ENCODE results near the gene GAL. TPM values are rescaled to one million over a fixed set of nuclear protein-coding genes. Genes with fewer than 3 reads are reported as not detected.

GAL gene
- total and polyA plus RNA-seq, 8 donors, result 1.7 to 5.7 (median 3.5) TPM; not detected in 5

DNA sequence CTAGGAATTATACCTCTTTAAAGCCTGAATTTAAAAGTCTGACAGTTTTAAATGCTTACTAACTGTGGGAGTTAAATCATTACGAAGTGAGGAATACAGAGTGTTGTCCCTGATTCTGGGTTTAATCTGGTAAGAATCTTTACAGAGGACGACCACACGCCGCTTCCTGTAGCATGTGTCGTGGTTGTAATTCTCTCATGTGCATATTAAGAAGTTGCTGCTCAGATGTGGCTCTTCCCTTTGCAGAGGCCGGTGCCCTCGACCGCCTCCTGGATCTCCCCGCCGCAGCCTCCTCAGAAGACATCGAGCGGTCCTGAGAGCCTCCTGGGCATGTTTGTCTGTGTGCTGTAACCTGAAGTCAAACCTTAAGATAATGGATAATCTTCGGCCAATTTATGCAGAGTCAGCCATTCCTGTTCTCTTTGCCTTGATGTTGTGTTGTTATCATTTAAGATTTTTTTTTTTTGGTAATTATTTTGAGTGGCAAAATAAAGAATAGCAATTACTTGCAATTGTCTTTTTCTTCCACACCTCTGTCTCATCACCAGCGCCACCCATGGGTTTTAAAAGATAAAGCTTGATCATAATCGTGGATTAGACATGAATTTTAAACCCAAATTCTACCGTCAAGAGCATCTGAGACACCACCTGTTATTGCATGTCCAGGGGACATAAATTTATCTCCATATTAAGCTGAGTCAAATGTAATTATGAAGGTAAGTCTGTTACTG is 6.5 kb downstream of the GAL start:
- no peak for DNase-seq
- Histone ChIP-seq H3K4me1 (no peaks in the 10 kb centered on the region), H3K4me3 (no peak overlapping the region), H3K27me3 (peaks cover 0 to 69% (median 23%) of the 10 kb centered on the region in 3 donors), H3K36me3 (no peaks in the 10 kb centered on the region), H3K9me3 (peaks cover 0 to 3% (median 1%) of the 10 kb centered on the region in 4 donors), H3K27ac (no peak overlapping the region)
- TF ChIP-seq POLR2AphosphoS5 (IDR thresholded peaks at IDR 0.05) (no peak), EP300 (IDR thresholded peaks at IDR 0.05) (no peak), POLR2A (IDR thresholded peaks at IDR 0.05) (no peak)
- TF ChIP-seq, protein P1, sequence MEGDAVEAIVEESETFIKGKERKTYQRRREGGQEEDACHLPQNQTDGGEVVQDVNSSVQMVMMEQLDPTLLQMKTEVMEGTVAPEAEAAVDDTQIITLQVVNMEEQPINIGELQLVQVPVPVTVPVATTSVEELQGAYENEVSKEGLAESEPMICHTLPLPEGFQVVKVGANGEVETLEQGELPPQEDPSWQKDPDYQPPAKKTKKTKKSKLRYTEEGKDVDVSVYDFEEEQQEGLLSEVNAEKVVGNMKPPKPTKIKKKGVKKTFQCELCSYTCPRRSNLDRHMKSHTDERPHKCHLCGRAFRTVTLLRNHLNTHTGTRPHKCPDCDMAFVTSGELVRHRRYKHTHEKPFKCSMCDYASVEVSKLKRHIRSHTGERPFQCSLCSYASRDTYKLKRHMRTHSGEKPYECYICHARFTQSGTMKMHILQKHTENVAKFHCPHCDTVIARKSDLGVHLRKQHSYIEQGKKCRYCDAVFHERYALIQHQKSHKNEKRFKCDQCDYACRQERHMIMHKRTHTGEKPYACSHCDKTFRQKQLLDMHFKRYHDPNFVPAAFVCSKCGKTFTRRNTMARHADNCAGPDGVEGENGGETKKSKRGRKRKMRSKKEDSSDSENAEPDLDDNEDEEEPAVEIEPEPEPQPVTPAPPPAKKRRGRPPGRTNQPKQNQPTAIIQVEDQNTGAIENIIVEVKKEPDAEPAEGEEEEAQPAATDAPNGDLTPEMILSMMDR (IDR thresholded peaks at IDR 0.05), result no peak
- 62 to 72% (median 68%) methylated on average over 16 of the region's 16 CpGs for WGBS, 5 donors
- intact Hi-C loops (cut with DNase I; ENCODE audit: low total_unique reads), result no loop called here

DNA sequence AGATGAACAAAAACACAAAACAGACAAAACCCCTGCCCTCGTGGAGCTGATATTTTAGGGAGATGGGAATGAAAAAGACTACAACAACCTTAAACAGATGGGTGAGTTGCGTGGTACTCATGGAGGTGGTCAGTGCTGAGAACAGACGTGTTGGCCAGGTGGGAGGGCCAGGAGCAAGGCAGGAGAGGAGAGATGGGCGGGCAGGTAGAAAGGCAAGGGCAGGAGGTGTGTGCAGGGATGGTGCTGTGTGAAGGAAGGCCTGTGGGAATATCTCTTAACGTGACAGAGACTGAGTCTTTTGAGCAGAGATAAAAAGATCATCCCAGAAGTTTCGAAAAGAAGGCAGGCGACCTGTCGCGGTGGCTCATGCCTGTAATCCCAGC is 7.0 kb downstream of the GAL start:
- WGBS, 5 donors, result 74 to 87% (median 80%) methylated on average over 9 of the region's 9 CpGs
- Histone ChIP-seq H3K4me3 (no peak overlapping the region), H3K36me3 (no peaks in the 10 kb centered on the region), H3K9me3 (peaks cover 0 to 9% (median 7%) of the 10 kb centered on the region in 4 donors), H3K27ac (no peak overlapping the region), H3K4me1 (no peaks in the 10 kb centered on the region), H3K27me3 (peaks cover 0 to 67% (median 18%) of the 10 kb centered on the region in 3 donors)
- intact Hi-C loops (cut with DNase I; ENCODE audit: low total_unique reads), result no loop called here
- no peak for DNase-seq
- TF ChIP-seq, protein P1 (IDR thresholded peaks at IDR 0.05), result no peak
- TF ChIP-seq POLR2A (IDR thresholded peaks at IDR 0.05) (no peak), POLR2AphosphoS5 (IDR thresholded peaks at IDR 0.05) (no peak), EP300 (IDR thresholded peaks at IDR 0.05) (no peak)

DNA sequence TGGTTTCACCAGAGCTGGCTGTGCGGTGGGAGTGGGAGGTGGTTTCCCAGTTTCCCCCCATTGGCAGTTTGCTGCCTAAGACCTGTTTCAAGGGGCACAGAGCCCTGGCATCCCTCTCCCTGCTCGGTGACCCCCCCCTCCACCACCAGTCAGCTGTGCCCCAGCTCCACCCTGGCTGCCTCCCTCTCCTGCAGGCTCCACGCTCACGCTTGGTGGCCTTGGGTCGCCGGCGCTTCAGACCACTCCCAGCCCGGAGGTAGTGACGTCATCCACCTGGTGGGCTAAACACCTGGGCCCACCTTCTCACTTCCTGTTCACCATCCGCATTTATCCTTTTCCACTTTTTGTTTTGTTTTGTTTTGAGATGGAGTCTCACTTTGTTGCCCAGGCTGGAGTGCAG is 7.8 kb downstream of the GAL start:
- Histone ChIP-seq H3K27ac (no peak overlapping the region), H3K36me3 (no peaks in the 10 kb centered on the region), H3K4me1 (no peaks in the 10 kb centered on the region), H3K9me3 (peaks cover 0 to 16% (median 11%) of the 10 kb centered on the region in 4 donors), H3K4me3 (no peak overlapping the region), H3K27me3 (peaks cover 0 to 60% (median 17%) of the 10 kb centered on the region in 3 donors)
- TF ChIP-seq POLR2AphosphoS5 (IDR thresholded peaks at IDR 0.05), result no peak
- TF ChIP-seq POLR2A (IDR thresholded peaks at IDR 0.05), result no peak
- TF ChIP-seq EP300 (IDR thresholded peaks at IDR 0.05), result no peak
- TF ChIP-seq, protein P1 (IDR thresholded peaks at IDR 0.05), result no peak
- 87 to 94% (median 90%) methylated on average over 10 of the region's 10 CpGs for WGBS, 5 donors
- no peak for DNase-seq
- intact Hi-C loops (cut with DNase I; ENCODE audit: low total_unique reads), result no loop called here

DNA sequence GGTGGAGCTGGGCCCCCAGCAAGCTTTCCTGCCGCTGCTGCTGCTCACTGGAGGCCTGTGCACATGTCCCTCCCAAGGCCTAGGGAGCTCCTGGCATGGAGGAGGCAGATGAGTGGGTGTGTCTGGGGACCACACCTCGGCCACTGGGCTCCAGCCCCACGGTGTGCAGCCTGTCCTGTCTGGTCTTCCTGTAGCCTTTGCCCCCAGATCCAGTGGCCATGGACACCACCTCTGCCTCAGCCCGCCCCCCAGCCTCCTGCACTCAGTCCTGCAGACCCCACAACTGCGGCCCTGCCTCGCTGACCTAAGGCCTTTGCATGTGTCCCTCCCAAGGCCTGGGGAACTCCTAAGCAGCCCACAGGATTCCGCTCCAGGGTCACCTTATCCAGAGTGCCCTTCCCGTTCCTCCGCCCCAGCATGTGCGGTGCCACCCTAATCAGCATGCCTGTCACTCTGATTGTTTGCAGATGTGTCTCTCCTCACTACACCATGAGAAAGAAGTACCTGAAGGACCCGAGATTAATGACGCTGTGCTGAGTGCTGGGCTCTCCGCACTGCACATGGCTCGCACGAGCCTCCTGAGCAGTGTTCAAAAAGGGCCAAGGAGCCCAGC is 8.6 kb downstream of the GAL start:
- intact Hi-C loops (cut with DNase I; ENCODE audit: low total_unique reads), result no loop called here
- 66 to 77% (median 67%) methylated on average over 4 to 15 of the region's 15 CpGs for WGBS, 5 donors

More for the DNA sequence above, 8.6 kb downstream of the GAL start:
- no peak overlapping the region for H3K27ac ChIP-seq
- no peaks in the 10 kb centered on the region for H3K4me1 ChIP-seq
- TF ChIP-seq POLR2AphosphoS5 (IDR thresholded peaks at IDR 0.05), result no peak
- TF ChIP-seq POLR2A (IDR thresholded peaks at IDR 0.05), result no peak
- TF ChIP-seq EP300 (IDR thresholded peaks at IDR 0.05), result no peak
- TF ChIP-seq, protein P1 (IDR thresholded peaks at IDR 0.05), result no peak
- no peaks in the 10 kb centered on the region for H3K36me3 ChIP-seq
- H3K27me3 ChIP-seq, result peaks cover 0 to 55% (median 17%) of the 10 kb centered on the region in 3 donors
- no peak for DNase-seq
- no peak overlapping the region for H3K4me3 ChIP-seq
- H3K9me3 ChIP-seq, result peaks cover 0 to 20% (median 12%) of the 10 kb centered on the region in 4 donors
